GM13976 (cell line): ENCODE measurements around the gene RAD51C.

ENCODE experiments used
- DNase-seq: peaks from one replicate; pipeline ENCODE4 v3.0.0; 2012; ENCODE audit warnings: low spot score
- in situ Hi-C: fragments of 300-500 bp; cut with MboI; formaldehyde crosslinking; loops from one replicate; pipeline ENCODE4 v1.12.0; 2022; ENCODE audit warnings: low sequenced_read_pairs, mixed read lengths, inconsistent platforms; ENCODE audit not compliant: unreplicated experiment
- TF ChIP-seq, protein P1 (sequence below): IDR thresholded peaks from 2 replicates; pipeline ENCODE4 v1.5.1; 2012; ENCODE audit warnings: borderline replicate concordance, mild to moderate bottlenecking; ENCODE audit not compliant: insufficient read depth; ENCODE audit errors: extremely low read depth, missing control alignments, control extremely low read depth

The RAD51C gene

DNA sequence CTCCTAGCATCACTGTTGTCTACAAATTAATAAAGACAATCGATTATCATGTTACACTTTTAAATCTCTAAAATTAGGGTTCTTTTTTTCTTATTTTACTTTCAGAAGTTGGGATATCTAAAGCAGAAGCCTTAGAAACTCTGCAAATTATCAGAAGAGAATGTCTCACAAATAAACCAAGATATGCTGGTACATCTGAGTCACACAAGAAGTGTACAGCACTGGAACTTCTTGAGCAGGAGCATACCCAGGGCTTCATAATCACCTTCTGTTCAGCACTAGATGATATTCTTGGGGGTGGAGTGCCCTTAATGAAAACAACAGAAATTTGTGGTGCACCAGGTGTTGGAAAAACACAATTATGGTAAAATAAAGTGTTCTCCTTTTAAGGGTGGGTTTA lies 2.4 kb downstream of the RAD51C start:
- TF ChIP-seq, protein P1, sequence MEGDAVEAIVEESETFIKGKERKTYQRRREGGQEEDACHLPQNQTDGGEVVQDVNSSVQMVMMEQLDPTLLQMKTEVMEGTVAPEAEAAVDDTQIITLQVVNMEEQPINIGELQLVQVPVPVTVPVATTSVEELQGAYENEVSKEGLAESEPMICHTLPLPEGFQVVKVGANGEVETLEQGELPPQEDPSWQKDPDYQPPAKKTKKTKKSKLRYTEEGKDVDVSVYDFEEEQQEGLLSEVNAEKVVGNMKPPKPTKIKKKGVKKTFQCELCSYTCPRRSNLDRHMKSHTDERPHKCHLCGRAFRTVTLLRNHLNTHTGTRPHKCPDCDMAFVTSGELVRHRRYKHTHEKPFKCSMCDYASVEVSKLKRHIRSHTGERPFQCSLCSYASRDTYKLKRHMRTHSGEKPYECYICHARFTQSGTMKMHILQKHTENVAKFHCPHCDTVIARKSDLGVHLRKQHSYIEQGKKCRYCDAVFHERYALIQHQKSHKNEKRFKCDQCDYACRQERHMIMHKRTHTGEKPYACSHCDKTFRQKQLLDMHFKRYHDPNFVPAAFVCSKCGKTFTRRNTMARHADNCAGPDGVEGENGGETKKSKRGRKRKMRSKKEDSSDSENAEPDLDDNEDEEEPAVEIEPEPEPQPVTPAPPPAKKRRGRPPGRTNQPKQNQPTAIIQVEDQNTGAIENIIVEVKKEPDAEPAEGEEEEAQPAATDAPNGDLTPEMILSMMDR: no peak
- in situ Hi-C loops: no loop called here
- no peak for DNase-seq

GRCh38 chr17:58699771-58700170 lies 7.4 kb downstream of the RAD51C start:
- TF ChIP-seq, protein P1: no peak
- in situ Hi-C loops: no loop called here
- DNase-seq: no peak

GRCh38 chr17:58702045-58702476 lies 9.7 kb downstream of the RAD51C start:
- DNase-seq: peak; percentile 43
- in situ Hi-C loops: no loop called here
- TF ChIP-seq, protein P1: no peak

DNA sequence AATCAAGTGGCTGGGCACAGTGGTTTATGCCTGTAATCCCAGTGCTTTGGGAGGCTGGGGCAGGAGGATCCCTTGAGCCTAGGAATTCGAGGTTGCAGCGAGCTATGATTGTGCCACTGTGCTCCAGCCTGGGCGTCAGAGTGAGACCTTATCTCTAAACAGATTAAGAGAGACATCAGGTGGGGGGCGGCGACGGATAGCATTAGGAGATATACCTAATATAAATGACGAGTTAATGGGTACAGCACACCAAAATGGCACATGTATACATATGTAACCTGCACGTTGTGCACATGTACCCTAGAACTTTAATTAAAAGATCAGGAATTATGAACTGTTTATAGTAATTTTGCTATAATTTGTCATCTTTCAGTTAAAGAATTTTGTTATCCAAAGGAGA lies 10.3 kb downstream of the RAD51C start:
- DNase-seq: no peak
- TF ChIP-seq, protein P1: no peak
- in situ Hi-C loops: no loop called here

DNA sequence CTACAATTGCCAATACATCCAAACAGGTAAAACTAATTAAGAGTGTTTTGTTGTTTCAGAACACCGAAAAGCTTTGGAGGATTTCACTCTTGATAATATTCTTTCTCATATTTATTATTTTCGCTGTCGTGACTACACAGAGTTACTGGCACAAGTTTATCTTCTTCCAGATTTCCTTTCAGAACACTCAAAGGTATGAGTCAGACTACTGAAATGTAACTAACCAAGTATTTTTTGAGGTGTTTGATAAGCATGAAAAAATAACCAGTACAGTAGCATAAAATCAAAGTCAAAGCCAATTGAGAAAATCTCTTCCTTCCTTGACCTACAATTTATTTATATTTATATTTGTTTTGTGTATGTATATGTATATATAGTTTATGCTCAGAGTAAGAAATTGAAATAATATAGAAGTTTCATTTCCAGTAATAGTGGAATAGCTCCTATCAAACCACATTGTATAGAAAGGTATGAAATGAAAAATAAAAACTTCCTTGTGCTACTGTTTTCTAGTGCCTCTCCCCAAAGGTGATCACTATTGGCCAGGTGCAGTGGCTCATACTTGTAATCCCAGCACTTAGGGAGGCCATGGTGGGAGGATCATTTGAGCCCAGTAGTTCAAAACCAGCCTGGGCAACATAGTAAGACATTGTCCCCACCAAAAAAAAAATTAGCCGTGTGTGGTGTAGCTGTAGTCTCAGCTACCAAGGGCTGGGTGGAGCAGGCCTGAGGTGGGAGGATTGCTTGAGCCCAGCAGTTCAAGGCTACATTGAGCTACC lies 10.9 kb downstream of the RAD51C start:
- in situ Hi-C loops: no loop called here
- TF ChIP-seq, protein P1: no peak
- DNase-seq: no peak

- TF ChIP-seq, protein P1: no peak
- no peak for DNase-seq
- in situ Hi-C loops: no loop called here
Observed at GRCh38 chr17:58703916-58704286, 11.5 kb downstream of the RAD51C start.
